GM06990 (cell line): ENCODE measurements around the gene LRMDA.
A peak's percentile ranks its signal among the peaks of the same experiment; 100 is the strongest.

Source experiments
- DNase-seq: peaks from one replicate; pipeline ENCODE4 v3.0.0-alpha.2; 2011; ENCODE audit not compliant: insufficient read length; ENCODE audit errors: extremely low read depth
- H3K27me3 ChIP-seq: replicated peaks from 2 replicates; pipeline ENCODE4 v1.6.0; 2011; ENCODE audit warnings: low read length; ENCODE audit not compliant: control insufficient read depth, insufficient read depth
- H3K36me3 ChIP-seq: 2 replicates; pipeline ENCODE4 v1.5.1; 2011; ENCODE audit warnings: low read length; ENCODE audit not compliant: control insufficient read depth, insufficient read depth
- H3K4me3 ChIP-seq: replicated peaks from 2 replicates; pipeline ENCODE4 v1.5.1; 2011; ENCODE audit warnings: low read depth, mild to moderate bottlenecking, control low read depth, low read length
- TF ChIP-seq, protein P1 (sequence below): IDR thresholded peaks from 2 replicates; pipeline ENCODE4 v1.5.1; 2011; ENCODE audit warnings: low read length, control low read depth, mild to moderate bottlenecking, inconsistent platforms; ENCODE audit not compliant: insufficient read depth, poor library complexity, severe bottlenecking

Gene LRMDA

DNA sequence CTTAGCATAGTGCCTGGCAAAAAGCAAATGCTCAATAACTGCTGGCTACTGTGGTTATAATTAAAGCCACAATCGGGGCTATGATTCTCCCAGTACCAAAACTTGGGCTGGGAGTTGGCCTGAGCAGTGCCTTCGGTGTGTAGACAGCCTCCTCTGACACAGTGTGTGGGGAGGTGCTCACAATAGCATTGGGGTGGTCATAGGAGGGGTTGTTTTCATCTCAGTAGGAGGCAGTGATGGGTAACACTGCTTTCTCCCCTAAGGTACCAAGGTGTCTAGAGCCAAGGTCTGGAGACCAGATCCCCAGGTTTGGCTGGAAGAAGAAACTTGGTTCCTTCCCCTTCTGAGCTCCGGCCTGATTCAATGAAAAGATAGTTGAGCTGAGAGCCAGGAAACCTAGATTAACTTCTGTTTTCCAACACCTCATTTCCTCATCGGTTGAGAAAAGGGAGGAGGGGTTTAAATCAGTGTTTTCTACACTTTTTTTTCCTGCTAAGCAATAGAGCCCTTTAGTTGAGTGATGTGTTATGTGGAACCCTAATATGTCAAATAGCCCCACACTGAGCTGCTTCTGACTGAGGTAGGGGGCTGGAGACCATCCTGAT lies 68.2 kb downstream of the LRMDA start:
- Histone ChIP-seq H3K4me3 (no peak overlapping the region), H3K36me3 (no peaks in the 10 kb centered on the region), H3K27me3 (no peaks in the 10 kb centered on the region)
- TF ChIP-seq, protein P1, sequence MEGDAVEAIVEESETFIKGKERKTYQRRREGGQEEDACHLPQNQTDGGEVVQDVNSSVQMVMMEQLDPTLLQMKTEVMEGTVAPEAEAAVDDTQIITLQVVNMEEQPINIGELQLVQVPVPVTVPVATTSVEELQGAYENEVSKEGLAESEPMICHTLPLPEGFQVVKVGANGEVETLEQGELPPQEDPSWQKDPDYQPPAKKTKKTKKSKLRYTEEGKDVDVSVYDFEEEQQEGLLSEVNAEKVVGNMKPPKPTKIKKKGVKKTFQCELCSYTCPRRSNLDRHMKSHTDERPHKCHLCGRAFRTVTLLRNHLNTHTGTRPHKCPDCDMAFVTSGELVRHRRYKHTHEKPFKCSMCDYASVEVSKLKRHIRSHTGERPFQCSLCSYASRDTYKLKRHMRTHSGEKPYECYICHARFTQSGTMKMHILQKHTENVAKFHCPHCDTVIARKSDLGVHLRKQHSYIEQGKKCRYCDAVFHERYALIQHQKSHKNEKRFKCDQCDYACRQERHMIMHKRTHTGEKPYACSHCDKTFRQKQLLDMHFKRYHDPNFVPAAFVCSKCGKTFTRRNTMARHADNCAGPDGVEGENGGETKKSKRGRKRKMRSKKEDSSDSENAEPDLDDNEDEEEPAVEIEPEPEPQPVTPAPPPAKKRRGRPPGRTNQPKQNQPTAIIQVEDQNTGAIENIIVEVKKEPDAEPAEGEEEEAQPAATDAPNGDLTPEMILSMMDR: no peak
- DNase-seq: no peak

DNA sequence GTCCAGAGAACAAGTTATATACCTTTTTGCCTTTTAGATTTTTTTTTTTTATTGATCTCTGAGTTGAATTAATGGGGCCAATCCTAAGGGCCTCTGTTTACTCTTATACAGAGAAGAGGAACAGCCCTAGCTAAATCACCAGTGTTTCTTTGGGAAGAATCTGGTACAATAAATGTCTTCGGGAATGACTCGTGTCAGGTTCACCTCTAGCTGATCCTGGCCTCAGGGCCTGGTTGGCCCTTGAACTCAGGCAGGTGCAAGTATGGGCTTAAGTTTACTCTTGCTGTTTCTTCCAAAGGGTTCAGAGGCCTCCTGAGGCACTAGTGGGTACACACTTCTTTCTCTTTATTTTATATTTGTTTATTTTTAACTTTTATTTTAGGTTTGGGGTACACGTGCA lies 71.0 kb downstream of the LRMDA start:
- H3K4me3 ChIP-seq: no peak overlapping the region
- TF ChIP-seq, protein P1: no peak
- no peak for DNase-seq
- H3K27me3 ChIP-seq: no peaks in the 10 kb centered on the region
- no peaks in the 10 kb centered on the region for H3K36me3 ChIP-seq

DNA sequence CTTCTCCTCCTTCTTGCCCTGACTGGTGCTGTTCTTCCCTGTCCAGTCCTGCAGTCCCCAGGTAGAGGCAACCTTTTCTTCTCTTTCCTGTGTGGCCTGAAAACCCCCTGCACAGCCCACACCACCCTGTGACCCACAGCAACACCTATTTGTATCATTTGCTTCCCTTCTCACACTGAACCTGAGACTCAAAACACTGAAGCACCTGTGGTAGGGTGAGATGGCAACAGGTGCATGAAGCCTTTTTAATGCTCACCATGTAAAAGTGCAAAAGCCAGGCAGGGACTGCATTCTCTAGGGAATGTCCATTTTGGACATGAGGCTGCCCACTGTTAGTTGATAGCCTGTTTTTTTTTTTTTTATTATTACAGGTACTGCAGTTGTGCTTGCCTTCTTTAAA lies 71.4 kb downstream of the LRMDA start:
- Histone ChIP-seq H3K27me3 (no peaks in the 10 kb centered on the region), H3K36me3 (no peaks in the 10 kb centered on the region), H3K4me3 (no peak overlapping the region)
- TF ChIP-seq, protein P1: no peak
- DNase-seq: no peak

DNA sequence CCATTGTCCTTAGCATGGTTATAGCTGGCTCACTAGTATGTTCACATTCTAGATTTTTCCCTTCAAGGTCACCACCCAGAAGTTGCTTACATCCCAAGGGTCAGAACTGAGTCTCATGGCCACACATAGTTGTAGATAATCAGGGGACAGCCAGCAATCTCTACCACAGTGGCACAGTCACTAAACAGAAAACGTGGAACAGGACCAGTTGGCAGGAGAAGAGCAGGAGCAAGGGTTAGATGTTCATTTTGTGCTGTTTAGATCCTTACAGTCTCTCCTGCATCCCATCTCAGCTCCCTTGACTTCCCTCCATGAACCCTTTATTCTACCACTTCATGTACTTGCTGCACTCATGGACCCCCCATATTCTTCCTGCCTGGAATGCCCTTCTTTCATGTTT lies 73.9 kb downstream of the LRMDA start:
- H3K27me3 ChIP-seq: no peaks in the 10 kb centered on the region
- no peaks in the 10 kb centered on the region for H3K36me3 ChIP-seq
- no peak for DNase-seq
- TF ChIP-seq, protein P1: no peak
- H3K4me3 ChIP-seq: no peak overlapping the region

DNA sequence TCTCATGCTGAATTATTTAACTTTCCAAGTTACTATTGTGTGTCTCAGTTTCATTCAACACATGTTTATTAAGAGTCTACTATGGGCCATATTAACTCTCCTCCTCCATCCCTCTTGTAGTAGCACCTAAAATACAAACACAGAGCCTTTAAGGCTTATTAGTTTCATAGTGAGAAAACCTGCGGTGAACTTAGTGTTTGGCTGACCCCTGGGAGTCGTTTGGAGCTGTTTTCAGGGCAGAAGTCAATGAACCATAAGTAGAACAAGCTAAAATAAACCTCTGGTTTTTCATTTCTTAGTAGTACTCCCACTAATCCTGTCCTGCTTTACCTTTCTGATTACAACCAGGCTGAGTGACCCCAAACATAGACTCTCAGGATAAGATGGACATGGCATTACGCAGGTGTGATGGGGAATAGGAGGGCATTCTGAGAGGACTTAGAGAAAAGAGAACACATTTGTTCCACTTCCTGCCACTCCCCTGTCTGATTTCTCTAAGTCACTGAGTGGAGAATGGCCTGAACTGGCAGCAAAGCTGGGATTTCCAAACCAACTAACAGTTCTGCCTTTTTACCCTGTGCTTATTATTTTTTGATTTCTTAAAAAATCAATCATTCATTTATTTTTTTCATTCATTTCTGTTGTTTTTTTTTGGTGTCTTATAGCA lies 74.5 kb downstream of the LRMDA start:
- TF ChIP-seq, protein P1: no peak
- Histone ChIP-seq H3K27me3 (no peaks in the 10 kb centered on the region; the same call in 1 of the 2 replicates), H3K4me3 (no peak overlapping the region), H3K36me3 (no peaks in the 10 kb centered on the region)
- DNase-seq: peak; percentile 3
